ENCODE measurements around the gene LRFN2.

The LRFN2 gene

DNA sequence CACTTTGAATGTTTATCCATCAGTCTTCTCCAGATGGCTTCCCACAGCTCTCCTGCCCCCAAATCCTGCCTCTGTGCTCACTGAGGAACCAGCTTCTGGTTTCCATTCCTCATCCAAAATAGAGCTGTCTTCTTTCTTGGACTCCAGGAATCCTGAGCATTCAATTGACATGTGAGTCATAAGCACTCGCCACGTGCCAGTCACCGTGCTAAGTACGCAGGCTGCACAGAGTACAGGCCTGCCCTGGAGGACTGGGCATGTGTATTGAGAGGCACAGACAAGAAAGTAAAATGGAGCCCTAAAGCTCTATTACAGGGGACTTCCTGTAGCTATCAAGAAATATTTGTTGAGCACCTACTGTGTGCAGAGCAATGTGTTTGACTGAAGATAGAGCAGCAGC is 39.7 kb upstream of the LRFN2 start:
- TF ChIP-seq, protein P1, sequence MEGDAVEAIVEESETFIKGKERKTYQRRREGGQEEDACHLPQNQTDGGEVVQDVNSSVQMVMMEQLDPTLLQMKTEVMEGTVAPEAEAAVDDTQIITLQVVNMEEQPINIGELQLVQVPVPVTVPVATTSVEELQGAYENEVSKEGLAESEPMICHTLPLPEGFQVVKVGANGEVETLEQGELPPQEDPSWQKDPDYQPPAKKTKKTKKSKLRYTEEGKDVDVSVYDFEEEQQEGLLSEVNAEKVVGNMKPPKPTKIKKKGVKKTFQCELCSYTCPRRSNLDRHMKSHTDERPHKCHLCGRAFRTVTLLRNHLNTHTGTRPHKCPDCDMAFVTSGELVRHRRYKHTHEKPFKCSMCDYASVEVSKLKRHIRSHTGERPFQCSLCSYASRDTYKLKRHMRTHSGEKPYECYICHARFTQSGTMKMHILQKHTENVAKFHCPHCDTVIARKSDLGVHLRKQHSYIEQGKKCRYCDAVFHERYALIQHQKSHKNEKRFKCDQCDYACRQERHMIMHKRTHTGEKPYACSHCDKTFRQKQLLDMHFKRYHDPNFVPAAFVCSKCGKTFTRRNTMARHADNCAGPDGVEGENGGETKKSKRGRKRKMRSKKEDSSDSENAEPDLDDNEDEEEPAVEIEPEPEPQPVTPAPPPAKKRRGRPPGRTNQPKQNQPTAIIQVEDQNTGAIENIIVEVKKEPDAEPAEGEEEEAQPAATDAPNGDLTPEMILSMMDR (IDR thresholded peaks at IDR 0.05) = no peak
- TF ChIP-seq ZFX (IDR thresholded peaks at IDR 0.05; ENCODE audit: borderline replicate concordance) = no peak
- H3K27ac ChIP-seq = no peak overlapping the region

DNA sequence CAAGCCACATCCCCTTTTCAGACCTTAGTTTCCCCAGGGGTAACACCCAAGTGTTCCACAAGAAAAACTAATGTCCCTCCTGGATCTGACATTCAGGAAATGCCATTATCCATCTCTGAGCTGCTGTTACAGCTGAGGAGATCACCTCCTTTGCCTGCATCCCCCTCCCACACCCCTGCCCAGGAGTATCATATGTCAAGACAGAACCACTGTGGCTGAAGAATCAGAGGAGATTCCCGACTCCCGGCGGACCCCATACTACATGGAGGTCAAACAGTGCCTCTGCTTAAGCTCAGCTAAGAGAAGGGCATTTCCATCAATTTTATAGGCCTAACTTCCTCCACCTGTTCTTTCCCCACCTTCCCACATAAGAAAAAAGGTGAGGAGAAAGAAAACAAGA is 36.8 kb upstream of the LRFN2 start:
- no peak overlapping the region for H3K27ac ChIP-seq
- TF ChIP-seq ZFX (IDR thresholded peaks at IDR 0.05; ENCODE audit: borderline replicate concordance) = no peak
- TF ChIP-seq, protein P1 (IDR thresholded peaks at IDR 0.05) = no peak

DNA sequence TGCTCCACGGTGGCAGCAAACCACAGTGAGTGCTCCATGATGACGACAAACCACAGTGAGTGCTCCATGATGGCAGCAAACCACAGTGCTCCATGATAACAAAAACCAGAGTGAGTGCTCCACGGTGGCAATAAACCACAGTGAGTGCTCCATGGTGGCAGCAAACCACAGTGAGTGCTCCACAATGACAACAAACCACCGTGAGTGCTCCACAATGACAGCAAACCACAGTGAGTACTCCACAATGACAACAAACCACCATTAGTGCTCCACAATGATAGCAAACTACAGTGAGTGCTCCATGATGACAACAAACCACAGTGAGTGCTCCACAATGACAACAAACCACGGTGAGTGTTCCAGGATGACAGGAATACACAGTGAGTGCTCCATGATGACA is 36.0 kb upstream of the LRFN2 start:
- no peak overlapping the region for H3K27ac ChIP-seq
- TF ChIP-seq, protein P1 (IDR thresholded peaks at IDR 0.05) = no peak
- no peak for TF ChIP-seq ZFX (IDR thresholded peaks at IDR 0.05; ENCODE audit: borderline replicate concordance)

DNA sequence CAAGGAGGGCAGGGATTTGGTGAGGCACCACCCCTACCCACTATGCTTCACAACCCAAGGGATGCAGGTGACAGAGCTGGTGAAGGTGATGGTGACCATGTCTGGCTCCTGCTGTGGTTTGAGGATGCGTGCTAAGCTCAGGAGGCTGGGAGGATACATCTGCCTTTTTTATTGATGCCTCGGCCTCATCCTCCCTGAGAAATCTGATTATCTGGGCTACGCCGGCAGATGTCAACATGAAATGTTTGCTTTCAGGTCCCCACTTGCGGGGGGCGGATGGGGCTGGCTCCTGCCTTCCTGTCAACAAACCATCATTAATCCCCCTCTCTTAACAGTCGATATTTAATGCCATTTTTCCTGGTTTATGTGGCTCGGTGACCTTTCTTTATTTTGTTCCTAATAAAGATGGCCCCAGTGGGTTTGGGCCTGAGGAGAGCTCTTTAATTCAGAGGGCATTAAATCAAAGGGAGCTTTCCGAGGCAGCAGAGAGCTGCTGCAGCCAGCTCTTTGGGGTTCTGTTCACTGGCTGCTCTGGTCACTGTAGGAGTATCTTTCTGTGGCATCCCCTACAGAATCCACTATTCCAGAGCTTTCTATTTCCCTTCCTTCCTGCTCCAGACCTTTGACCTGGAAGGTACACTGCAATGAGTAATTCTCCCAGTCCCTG is 33.5 kb upstream of the LRFN2 start:
- no peak overlapping the region for H3K27ac ChIP-seq
- TF ChIP-seq, protein P1 (IDR thresholded peaks at IDR 0.05) = no peak
- TF ChIP-seq ZFX (IDR thresholded peaks at IDR 0.05; ENCODE audit: borderline replicate concordance) = no peak

DNA sequence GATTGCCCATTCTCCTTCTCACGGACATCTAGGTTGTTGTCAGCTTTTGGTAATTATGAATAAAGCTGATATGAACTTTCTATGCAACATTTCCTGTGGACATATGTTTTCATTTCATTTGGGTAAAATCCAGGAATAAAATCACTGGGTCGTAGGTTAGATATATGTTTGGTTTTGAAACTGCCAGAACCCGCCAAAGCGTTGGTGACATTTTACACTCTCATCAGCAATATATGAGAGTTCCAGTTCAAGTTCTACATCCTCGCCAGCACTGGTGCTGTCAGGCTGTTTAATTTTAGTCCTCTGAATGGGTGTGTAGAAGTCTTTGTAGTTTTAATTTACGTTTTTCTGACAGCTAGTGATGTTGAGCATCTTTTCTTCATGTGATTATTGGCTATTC is 27.5 kb upstream of the LRFN2 start:
- no peak overlapping the region for H3K27ac ChIP-seq
- no peak for TF ChIP-seq ZFX (IDR thresholded peaks at IDR 0.05; ENCODE audit: borderline replicate concordance)
- TF ChIP-seq, protein P1 (IDR thresholded peaks at IDR 0.05) = no peak

DNA sequence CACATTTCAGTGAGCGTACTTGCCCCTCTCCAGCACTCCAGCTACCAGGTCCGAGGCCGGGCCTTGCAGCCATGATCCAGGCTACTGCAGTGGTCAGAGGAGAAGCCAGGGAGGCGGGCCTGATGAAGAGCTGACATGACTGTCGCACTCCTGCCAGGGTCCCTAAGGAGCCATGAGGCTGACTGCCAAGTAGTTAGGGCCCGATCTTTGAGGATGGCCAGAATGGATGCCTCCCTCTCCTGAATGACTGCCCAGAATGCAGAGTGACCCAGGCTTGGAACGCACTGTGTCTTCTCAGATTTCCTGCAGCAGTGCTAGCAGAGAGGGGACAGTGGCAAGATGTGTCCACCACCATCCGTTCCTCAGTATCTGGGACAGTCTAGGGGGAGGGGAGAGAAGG is 24.7 kb upstream of the LRFN2 start:
- no peak for TF ChIP-seq ZFX (IDR thresholded peaks at IDR 0.05; ENCODE audit: borderline replicate concordance)
- TF ChIP-seq, protein P1 (IDR thresholded peaks at IDR 0.05) = no peak

DNA sequence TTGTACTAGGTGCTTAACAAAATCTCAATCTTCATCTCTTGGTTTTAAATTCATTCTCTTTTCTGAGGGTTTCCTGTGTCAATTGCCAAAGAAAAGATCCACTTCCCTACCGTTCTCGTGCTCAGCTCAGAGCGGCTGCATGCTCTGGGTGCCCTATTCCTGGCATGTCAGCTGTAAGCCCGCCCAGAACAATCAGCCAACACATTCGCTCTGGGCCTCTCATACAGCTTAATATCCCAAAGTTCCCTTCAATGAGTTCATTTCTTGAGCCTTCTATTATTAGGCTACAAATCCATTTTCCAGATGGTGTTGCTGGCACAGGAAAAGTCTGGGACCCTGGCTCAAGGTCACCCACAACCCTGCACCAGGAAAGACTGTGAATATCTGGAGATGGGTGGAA is 24.3 kb upstream of the LRFN2 start:
- no peak for TF ChIP-seq ZFX (IDR thresholded peaks at IDR 0.05; ENCODE audit: borderline replicate concordance)
- H3K27ac ChIP-seq = no peak overlapping the region

More for the DNA sequence above, 24.7 kb upstream of the LRFN2 start:
- no peak overlapping the region for H3K27ac ChIP-seq

DNA sequence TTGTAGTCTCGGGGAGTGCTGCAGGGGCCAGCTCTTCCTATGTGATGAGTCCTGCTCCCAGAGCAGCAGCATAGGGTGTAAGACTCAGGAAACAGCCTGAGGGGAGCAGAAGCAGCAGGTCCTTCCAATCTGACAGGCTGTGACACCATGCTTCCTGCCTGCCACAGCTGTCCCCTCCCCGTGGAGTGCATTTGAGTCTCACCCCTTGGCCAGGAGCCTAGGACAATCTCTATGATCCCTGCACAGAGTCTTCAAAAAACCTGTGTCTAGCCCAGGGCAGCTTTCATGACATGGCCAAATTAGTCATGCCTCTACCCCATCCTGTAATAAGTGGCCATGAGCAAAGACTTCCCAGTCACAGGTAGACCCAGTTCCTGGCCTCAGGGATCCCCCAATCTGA is 23.1 kb upstream of the LRFN2 start:
- TF ChIP-seq, protein P1 (IDR thresholded peaks at IDR 0.05) = no peak
- TF ChIP-seq ZFX (IDR thresholded peaks at IDR 0.05; ENCODE audit: borderline replicate concordance) = no peak
- no peak overlapping the region for H3K27ac ChIP-seq

Measured in 22Rv1 (cell line).